KMS-11 (cell line): Measurements from ENCODE around the gene CRYBB2.

ENCODE experiments used
- H2AFZ ChIP-seq: fragments of 200-600 bp; sonication (generic); 2 replicates; pipeline ENCODE4 v1.6.1; 2016; ENCODE audit warnings: antibody characterized with exemption, mixed run types, low read depth
- H3K27ac ChIP-seq: fragments of 200-600 bp; sonication (generic); 2 replicates; pipeline ENCODE4 v1.6.1; 2016; ENCODE audit warnings: mild to moderate bottlenecking, mixed run types
- H3K27me3 ChIP-seq: fragments of 200-600 bp; sonication (generic); 2 replicates; pipeline ENCODE4 v1.6.1; 2017; ENCODE audit warnings: mild to moderate bottlenecking, low read depth, mixed run types, moderate library complexity; ENCODE audit not compliant: insufficient read depth
- H3K36me3 ChIP-seq: fragments of 200-600 bp; sonication (generic); 2 replicates; pipeline ENCODE4 v1.6.1; 2017; ENCODE audit warnings: mild to moderate bottlenecking, mixed run types; ENCODE audit not compliant: insufficient read depth
- H3K4me1 ChIP-seq: fragments of 200-600 bp; sonication (generic); 2 replicates; pipeline ENCODE4 v1.6.1; 2016; ENCODE audit warnings: mild to moderate bottlenecking, low read depth, mixed run types; ENCODE audit not compliant: poor library complexity, severe bottlenecking
- H3K4me2 ChIP-seq: fragments of 200-600 bp; sonication (generic); 2 replicates; pipeline ENCODE4 v1.7.0; 2016; ENCODE audit warnings: mild to moderate bottlenecking, mixed run types
- H3K4me3 ChIP-seq: fragments of 200-600 bp; sonication (generic); IDR thresholded peaks from 2 replicates; pipeline ENCODE4 v1.6.1; 2017; ENCODE audit warnings: low read depth, low read length, mixed read lengths; ENCODE audit not compliant: insufficient read depth
- H3K79me2 ChIP-seq: fragments of 200-600 bp; sonication (generic); 2 replicates; pipeline ENCODE4 v1.6.1; 2016; ENCODE audit warnings: low read depth, mixed run types; ENCODE audit not compliant: insufficient read depth
- H3K9ac ChIP-seq: fragments of 200-600 bp; sonication (generic); 2 replicates; pipeline ENCODE4 v1.6.1; 2016; ENCODE audit warnings: mild to moderate bottlenecking, mixed run types
- H4K20me1 ChIP-seq: fragments of 200-600 bp; sonication (generic); 2 replicates; pipeline ENCODE4 v1.6.1; 2016; ENCODE audit warnings: mild to moderate bottlenecking, mixed run types; ENCODE audit not compliant: insufficient read depth
- CTCF ChIP-seq: fragments of 200-600 bp; sonication (generic); conservative IDR thresholded peaks from 2 replicates; pipeline ENCODE4 v1.6.1; 2017; ENCODE audit warnings: low read depth, mild to moderate bottlenecking, antibody characterized with exemption, low read length, moderate library complexity, mixed read lengths

Gene CRYBB2

GRCh38 chr22:25205847-25206246, 13.6 kb upstream of the CRYBB2 start:
- no peaks in the 10 kb centered on the region for H4K20me1 ChIP-seq
- H3K79me2 ChIP-seq: no peaks in the 10 kb centered on the region
- no peaks in the 10 kb centered on the region for H3K4me1 ChIP-seq
- H3K9ac ChIP-seq: no peak overlapping the region
- H3K4me3 ChIP-seq: no peak overlapping the region
- no peaks in the 10 kb centered on the region for H3K27me3 ChIP-seq
- no peak overlapping the region for H3K27ac ChIP-seq
- no peaks in the 10 kb centered on the region for H3K36me3 ChIP-seq
- H3K4me2 ChIP-seq: no peak overlapping the region
- H2AFZ ChIP-seq: no peak overlapping the region
- no peak for TF ChIP-seq CTCF

GRCh38 chr22:25206998-25207397, 12.4 kb upstream of the CRYBB2 start:
- no peak overlapping the region for H3K9ac ChIP-seq
- no peak for TF ChIP-seq CTCF
- H3K79me2 ChIP-seq: no peaks in the 10 kb centered on the region
- H3K36me3 ChIP-seq: no peaks in the 10 kb centered on the region
- H3K4me2 ChIP-seq: no peak overlapping the region
- no peaks in the 10 kb centered on the region for H4K20me1 ChIP-seq
- no peak overlapping the region for H3K4me3 ChIP-seq
- no peaks in the 10 kb centered on the region for H3K27me3 ChIP-seq
- H3K4me1 ChIP-seq: no peaks in the 10 kb centered on the region
- H3K27ac ChIP-seq: no peak overlapping the region
- H2AFZ ChIP-seq: no peak overlapping the region

GRCh38 chr22:25207553-25208157, 11.8 kb upstream of the CRYBB2 start:
- no peak for TF ChIP-seq CTCF

GRCh38 chr22:25208328-25208727, 11.1 kb upstream of the CRYBB2 start:
- Histone ChIP-seq H2AFZ (no peak overlapping the region), H3K4me3 (no peak overlapping the region), H3K36me3 (no peaks in the 10 kb centered on the region), H3K9ac (no peak overlapping the region), H3K4me1 (no peaks in the 10 kb centered on the region), H3K79me2 (no peaks in the 10 kb centered on the region), H3K27me3 (0 out of 2 replicates have a peak, but pooled peaks cover 3% of the 10 kb centered on the region), H3K4me2 (no peak overlapping the region), H3K27ac (no peak overlapping the region), H4K20me1 (no peaks in the 10 kb centered on the region)
- TF ChIP-seq CTCF: no peak

More at GRCh38 chr22:25207553-25208157, 11.8 kb upstream of the CRYBB2 start:
- Histone ChIP-seq H3K36me3 (no peaks in the 10 kb centered on the region), H3K9ac (no peak overlapping the region), H2AFZ (no peak overlapping the region), H3K4me3 (no peak overlapping the region), H4K20me1 (no peaks in the 10 kb centered on the region), H3K27ac (no peak overlapping the region), H3K27me3 (no peaks in the 10 kb centered on the region), H3K79me2 (no peaks in the 10 kb centered on the region), H3K4me1 (no peaks in the 10 kb centered on the region), H3K4me2 (no peak overlapping the region)
